Heart right ventricle (tissue), 16 donors: ENCODE measurements around the gene SLC26A11. TPM values are rescaled to one million over a fixed set of nuclear protein-coding genes. Genes with fewer than 3 reads are reported as not detected.

Experiments
- ATAC-seq, 8 donors: fragments of 200-7000 bp; cut with Tn5 transposase; one replicate each; pipeline ENCODE4 v1.9.1; 2020; ENCODE audit warnings: mild to moderate bottlenecking in 8 of 8, moderate library complexity in 8 of 8, moderate number of reproducible peaks in 1 of 8
- DNase-seq, 2 donors: peaks; one replicate each; pipeline ENCODE4 v3.0.0-alpha.2; 2020
- H3K27ac ChIP-seq, 10 donors: fragments of 200-600 bp; sonication (generic) in 2 of 10; one replicate each; pipeline versions ENCODE4 v1.5.0 to v1.8.0; 2020 to 2022; ENCODE audit warnings: mild to moderate bottlenecking in 3 of 10
- H3K27me3 ChIP-seq, 7 donors: fragments of 200-600 bp; one replicate each; pipeline ENCODE4 v1.8.0; 2021 to 2022; ENCODE audit warnings: mild to moderate bottlenecking in 2 of 7
- H3K36me3 ChIP-seq, 9 donors: fragments of 200-600 bp; sonication (generic) in 1 of 9; one replicate each; pipeline versions ENCODE4 v1.5.0 to v1.8.0; 2020 to 2022; ENCODE audit warnings: mild to moderate bottlenecking in 2 of 9
- H3K4me1 ChIP-seq, 9 donors: fragments of 200-600 bp; sonication (generic) in 1 of 9; one replicate each; pipeline versions ENCODE4 v1.5.0 to v1.8.0; 2020 to 2022; ENCODE audit warnings: mild to moderate bottlenecking in 4 of 9
- H3K4me3 ChIP-seq, 10 donors: fragments of 200-600 bp; sonication (generic) in 2 of 10; one replicate each; pipeline versions ENCODE4 v1.5.0 to v1.8.0; 2020 to 2022; ENCODE audit warnings: mild to moderate bottlenecking in 7 of 10, moderate library complexity in 2 of 10
- H3K9me3 ChIP-seq, 11 donors: fragments of 200-600 bp in 10 of 11; sonication (generic) in 2 of 11; one replicate each; pipeline versions ENCODE4 v1.5.0 to v1.8.0; 2013 to 2022; ENCODE audit warnings: mild to moderate bottlenecking in 2 of 11, control low read depth in 1 of 11, moderate library complexity in 1 of 11
- CTCF ChIP-seq, 9 donors: fragments of 200-600 bp; sonication (generic) in 2 of 9; IDR thresholded peaks; one replicate each; pipeline versions ENCODE4 v1.5.0 to v1.8.0; 2021 to 2022; ENCODE audit warnings: antibody characterized with exemption in 9 of 9, mild to moderate bottlenecking in 5 of 9, moderate library complexity in 1 of 9
- WGBS, 2 donors: extraction: QIAGEN DNeasy Blood & Tissue Kit; methylation state at CpG; one replicate each; pipeline ENCODE4 v1.1.7; 2013; ENCODE audit warnings: inconsistent platforms in 1 of 2; 5-methylcytosine and 5-hydroxymethylcytosine counted together
- intact Hi-C, 10 donors: fragments of 100-400 bp; cut with DNase I; formaldehyde crosslinking; loops; one replicate each; pipeline versions ENCODE4 v1.11.1 to v1.14.2; 2022
- polyA plus RNA-seq, 2 donors: library from polyadenylated mRNA; stranded (reverse); fragments of 200-250 nt; gene quantifications; one replicate each; pipeline ENCODE4 v1.2.3, GENCODE V29; 2013
- total RNA-seq, 10 donors: library from RNA; stranded (reverse); fragmentation: NEBNext Ultra II Directional in 3 of 10; extraction: Animal tissue kit (Norgen Biotek cat#: 25700) in 3 of 10; gene quantifications; one replicate each; pipeline versions ENCODE4 v1.2.1 to v1.2.4, GENCODE V29; 2021 to 2023
- donor health status: Arrhythmogenic right ventricular cardiomyopathy.
- donor health status: ischemic (EF 13 %, LVEDD 7.1; RV severe dilation, severe dysfunction).
- donor health status: healthy with polysubstance abuse.
- donor health status: DM: no; HTN: yes; CAD: no.
- donor health status: DM: no; HTN: no; CAD: no.
- donor health status: ischemic (EF 25% LVEDD 6.9; RV normal size, moderate dysfunction).
- donor health status: ischemic (EF 25% LVEDD 5.7; RV mildly dilated, moderate dysfunction).
- donor health status: healthy.
- donor health status: DM: yes; HTN: yes; CAD: no.
- donor health status: Ischemic cardiomyopathy.
- donor health status: ischemic (EF 35%, LVEDD 5.7; RV mildly dilated, moderate dysfunction).
- donor health status: nonischemic (EF 11% LVEDD 7.7; RV severe dilation, severe dysfunction).
- donor health status: DM: yes; HTN: yes; CAD: no.
- donor health status: PGD.
- donor health status: ischemic (EF 29% LVEDD 5.4; RV normal size, mild dysfunction).
- donor health status: nonischemic (EF 23%, LVEDD 6.1; RV moderate dilation, normal function).

Gene SLC26A11
- total and polyA plus RNA-seq, 12 donors: 3.0 to 8.6 (median 5.1) TPM

- TF ChIP-seq CTCF (IDR thresholded peaks at IDR 0.05): no peak
- H3K27me3 ChIP-seq: no peaks in the 10 kb centered on the region
- no peak for DNase-seq
- no peak overlapping the region for H3K4me3 ChIP-seq
- no peak overlapping the region for H3K27ac ChIP-seq
- intact Hi-C loops: no loop called here
- WGBS, 2 donors: 89 to 91% methylated on average over 17 of the region's 17 CpGs
- no peak for ATAC-seq
- H3K36me3 ChIP-seq: peaks cover 0 to 3% (median 0%) of the 10 kb centered on the region in 9 donors
- peaks cover 0 to 6% (median 0%) of the 10 kb centered on the region in 9 donors for H3K4me1 ChIP-seq
- no peaks in the 10 kb centered on the region for H3K9me3 ChIP-seq
Observed at GRCh38 chr17:80202197-80202596, 18.0 kb upstream of the SLC26A11 start.

DNA sequence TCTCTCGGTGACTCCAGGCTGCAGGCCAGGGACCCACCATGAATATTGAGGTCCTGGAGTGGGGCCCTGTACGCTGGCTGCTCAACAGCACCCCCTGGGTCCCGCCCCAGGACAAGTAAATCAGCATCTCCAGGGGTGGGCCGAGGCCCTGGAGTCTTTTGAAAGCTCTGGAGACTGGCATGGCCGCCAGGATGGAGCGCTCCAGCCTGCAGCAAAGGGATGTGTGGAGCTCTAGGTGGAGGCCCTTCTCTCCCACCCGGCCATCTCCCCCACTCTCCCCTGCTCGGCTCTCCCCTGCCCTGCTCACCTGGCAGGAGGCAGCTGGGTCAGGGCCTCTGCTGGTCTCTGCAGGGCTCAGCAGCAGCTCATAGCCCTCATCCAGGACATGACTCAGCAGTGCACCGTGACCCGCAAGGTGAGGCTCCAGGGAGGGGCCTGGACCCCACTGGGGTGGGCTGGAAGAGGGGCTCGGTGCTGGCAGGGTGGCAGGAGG lies 16.7 kb upstream of the SLC26A11 start:
- intact Hi-C loops: no loop called here
- Histone ChIP-seq H3K9me3 (no peaks in the 10 kb centered on the region), H3K27ac (no peak overlapping the region), H3K27me3 (no peaks in the 10 kb centered on the region), H3K36me3 (peaks cover 0 to 9% (median 0%) of the 10 kb centered on the region in 9 donors), H3K4me1 (peaks cover 0 to 6% (median 0%) of the 10 kb centered on the region in 9 donors), H3K4me3 (no peak overlapping the region)
- 84 to 90% methylated on average over 9 to 11 of the region's 11 CpGs for WGBS, 2 donors
- TF ChIP-seq CTCF (IDR thresholded peaks at IDR 0.05): no peak
- ATAC-seq: no peak
- no peak for DNase-seq

DNA sequence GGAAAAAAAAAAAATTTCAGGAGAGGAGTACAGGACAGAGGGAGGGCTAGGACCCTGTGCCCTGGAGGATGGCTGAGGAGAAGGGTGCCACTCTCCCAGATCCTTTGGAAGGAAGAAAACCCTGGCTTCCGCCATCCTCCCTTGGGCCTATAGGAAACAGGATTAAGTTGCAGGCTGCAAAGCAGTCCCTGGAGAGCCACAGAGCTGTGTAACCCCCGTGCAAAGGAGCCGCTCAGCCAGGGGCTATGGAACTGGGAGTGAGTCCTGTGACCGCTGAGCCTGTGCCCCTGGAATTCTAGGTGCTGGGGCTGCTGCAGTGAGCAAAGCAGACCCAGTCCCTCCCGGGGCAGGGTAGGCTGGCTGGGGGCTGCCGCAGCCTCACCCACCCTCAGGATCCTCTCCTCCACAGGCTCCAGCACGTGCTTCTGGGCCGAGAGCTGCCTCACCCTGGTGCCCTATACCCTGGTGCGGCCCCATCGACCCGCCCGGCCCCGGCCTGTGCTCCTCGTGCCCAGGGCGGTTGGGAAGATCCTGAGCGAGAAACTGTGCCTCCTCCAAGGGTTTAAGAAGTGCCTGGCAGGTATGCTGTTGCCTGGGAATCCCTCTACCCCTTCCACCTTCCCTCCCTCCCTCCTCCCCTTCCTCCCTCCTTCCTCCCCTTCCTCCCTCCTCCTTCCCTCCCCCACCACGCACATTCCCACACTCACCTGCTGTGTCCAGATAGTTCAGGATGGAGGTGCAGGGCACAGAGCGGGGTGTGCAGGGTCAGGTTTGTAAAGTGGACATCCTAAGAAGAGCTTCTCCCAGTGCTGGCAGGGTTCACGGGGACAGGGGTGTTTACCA lies 15.4 kb upstream of the SLC26A11 start:
- Histone ChIP-seq H3K4me3 (no peak overlapping the region), H3K4me1 (peaks cover 0 to 6% (median 0%) of the 10 kb centered on the region in 9 donors), H3K36me3 (peaks cover 0 to 22% (median 0%) of the 10 kb centered on the region in 9 donors), H3K27me3 (no peaks in the 10 kb centered on the region), H3K9me3 (no peaks in the 10 kb centered on the region), H3K27ac (no peak overlapping the region)
- intact Hi-C loops: no loop called here
- no peak for ATAC-seq
- no peak for DNase-seq
- 85 to 90% methylated on average over 18 to 19 of the region's 19 CpGs for WGBS, 2 donors
- no peak for TF ChIP-seq CTCF (IDR thresholded peaks at IDR 0.05)

GRCh38 chr17:80205811-80206210 lies 14.4 kb upstream of the SLC26A11 start:
- Histone ChIP-seq H3K9me3 (no peaks in the 10 kb centered on the region), H3K27ac (no peak overlapping the region), H3K4me1 (peaks cover 0 to 6% (median 0%) of the 10 kb centered on the region in 9 donors), H3K27me3 (no peaks in the 10 kb centered on the region), H3K36me3 (peaks cover 0 to 32% (median 8%) of the 10 kb centered on the region in 9 donors), H3K4me3 (no peak overlapping the region)
- intact Hi-C loops: no loop called here
- no peak for ATAC-seq
- WGBS, 2 donors: 93 to 94% methylated on average over 13 of the region's 13 CpGs
- DNase-seq: no peak
- no peak for TF ChIP-seq CTCF (IDR thresholded peaks at IDR 0.05)
